Liver (tissue), 3 donors: ENCODE results near the gene CDH13.

Source experiments
- CTCF ChIP-seq: fragments of 150-350 bp; IDR thresholded peaks from 2 replicates; pipeline ENCODE4 v1.5.1; 2017; ENCODE audit warnings: improper control_type of control experiment, low read depth, low read length; ENCODE audit not compliant: missing input control
- JUND ChIP-seq, 2 donors: IDR thresholded peaks; 2 replicates each; pipeline ENCODE4 v1.6.1; 2016; ENCODE audit warnings: antibody characterized with exemption in 2 of 2
- REST ChIP-seq: IDR thresholded peaks from 2 replicates; pipeline ENCODE4 v1.6.1; 2016; ENCODE audit warnings: antibody characterized with exemption, mild to moderate bottlenecking
- TF ChIP-seq, protein P1 (sequence below): IDR thresholded peaks from 2 replicates; pipeline ENCODE4 v1.6.1; 2016; ENCODE audit warnings: antibody characterized with exemption
- donor health status: healthy.
- donor health status: healthy.

DNA sequence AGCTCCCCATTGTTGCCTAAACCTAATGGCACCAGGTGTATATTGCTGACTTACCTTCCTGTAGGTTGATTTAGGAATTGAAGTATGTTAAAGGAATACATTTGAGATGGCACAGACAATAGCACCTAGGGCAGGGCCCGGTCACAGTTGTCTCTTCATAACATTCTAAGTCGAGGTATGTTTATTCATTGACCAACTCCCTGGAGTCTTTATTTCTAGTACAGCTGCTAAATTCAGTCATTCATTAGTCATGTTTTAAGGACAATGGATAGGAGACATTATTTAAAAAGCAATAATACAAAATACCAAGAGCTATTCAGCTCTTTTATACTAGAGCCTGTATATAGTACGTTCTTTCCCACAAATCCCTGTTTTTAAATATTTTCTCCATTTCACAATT, 811.6 kb downstream of the CDH13 start:
- no peak for TF ChIP-seq REST
- TF ChIP-seq CTCF: no peak
- TF ChIP-seq JUND (IDR thresholded peaks at IDR 0.05): no peak
- TF ChIP-seq, protein P1, sequence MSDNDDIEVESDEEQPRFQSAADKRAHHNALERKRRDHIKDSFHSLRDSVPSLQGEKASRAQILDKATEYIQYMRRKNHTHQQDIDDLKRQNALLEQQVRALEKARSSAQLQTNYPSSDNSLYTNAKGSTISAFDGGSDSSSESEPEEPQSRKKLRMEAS: no peak
